Thyroid gland (tissue), 4 donors: ENCODE results near the gene WWTR1. TPM values are rescaled to one million over a fixed set of nuclear protein-coding genes. Genes with fewer than 3 reads are reported as not detected.

ENCODE experiments used
- DNase-seq, 2 donors: peaks; one replicate each; pipeline ENCODE4 v3.0.0-alpha.2; 2019
- H3K27ac ChIP-seq, 3 donors: fragments of 200-600 bp; sonication (generic); 1 replicate in 2 of 3; 2 replicates in 1 of 3; pipeline ENCODE4 v1.5.1; 2016 to 2019; ENCODE audit warnings: mild to moderate bottlenecking in 1 of 3, moderate library complexity in 1 of 3
- H3K27me3 ChIP-seq: fragments of 200-600 bp; sonication (generic); one replicate; pipeline ENCODE4 v1.5.1; 2019
- H3K36me3 ChIP-seq, 2 donors: fragments of 200-600 bp; sonication (generic); one replicate each; pipeline ENCODE4 v1.5.1; 2016 to 2019
- H3K4me1 ChIP-seq, 2 donors: fragments of 200-600 bp; sonication (generic); one replicate each; pipeline ENCODE4 v1.5.1; 2017 to 2019
- H3K4me3 ChIP-seq, 3 donors: fragments of 200-600 bp; sonication (generic); replicated peaks in 1 of 3; 1 replicate in 2 of 3; 2 replicates in 1 of 3; pipeline ENCODE4 v1.5.1; 2016; ENCODE audit warnings: mild to moderate bottlenecking in 1 of 3
- H3K9me3 ChIP-seq: fragments of 200-600 bp; sonication (generic); one replicate; pipeline ENCODE4 v1.5.1; 2017
- POLR2A ChIP-seq, 2 donors: fragments of 450-650 bp; IDR thresholded peaks; one replicate each; pipeline ENCODE4 v1.6.1; 2017; ENCODE audit warnings: antibody characterized with exemption in 2 of 2, mild to moderate bottlenecking in 2 of 2, moderate library complexity in 1 of 2
- WGBS, 2 donors: methylation state at CpG; one replicate each; pipeline ENCODE4 v1.1.5; 2017; 5-methylcytosine and 5-hydroxymethylcytosine counted together
- intact Hi-C: fragments of 100-400 bp; cut with DNase I; formaldehyde crosslinking; loops from one replicate; pipeline ENCODE4 v1.15.1; 2023
- total RNA-seq, 4 donors: library from RNA; depleted of rRNA; stranded (reverse); fragments of >200 nt; gene quantifications; one replicate each; pipeline ENCODE4 v1.2.3, GENCODE V29; 2016
- TF ChIP-seq, protein P1 (sequence below), 6 experiments: fragments of 200-600 bp in 3 of 6; fragments of 450-650 bp in 3 of 6; sonication (generic) in 3 of 6; IDR thresholded peaks; one replicate each; pipeline ENCODE4 v1.5.1; 2016 to 2019; ENCODE audit warnings: antibody characterized with exemption in 6 of 6, mild to moderate bottlenecking in 2 of 6, inconsistent platforms in 1 of 6, moderate library complexity in 1 of 6

The WWTR1 gene
- total RNA-seq, 4 donors from 2014 or later = 56.7 to 87.6 (median 78.5) TPM

DNA sequence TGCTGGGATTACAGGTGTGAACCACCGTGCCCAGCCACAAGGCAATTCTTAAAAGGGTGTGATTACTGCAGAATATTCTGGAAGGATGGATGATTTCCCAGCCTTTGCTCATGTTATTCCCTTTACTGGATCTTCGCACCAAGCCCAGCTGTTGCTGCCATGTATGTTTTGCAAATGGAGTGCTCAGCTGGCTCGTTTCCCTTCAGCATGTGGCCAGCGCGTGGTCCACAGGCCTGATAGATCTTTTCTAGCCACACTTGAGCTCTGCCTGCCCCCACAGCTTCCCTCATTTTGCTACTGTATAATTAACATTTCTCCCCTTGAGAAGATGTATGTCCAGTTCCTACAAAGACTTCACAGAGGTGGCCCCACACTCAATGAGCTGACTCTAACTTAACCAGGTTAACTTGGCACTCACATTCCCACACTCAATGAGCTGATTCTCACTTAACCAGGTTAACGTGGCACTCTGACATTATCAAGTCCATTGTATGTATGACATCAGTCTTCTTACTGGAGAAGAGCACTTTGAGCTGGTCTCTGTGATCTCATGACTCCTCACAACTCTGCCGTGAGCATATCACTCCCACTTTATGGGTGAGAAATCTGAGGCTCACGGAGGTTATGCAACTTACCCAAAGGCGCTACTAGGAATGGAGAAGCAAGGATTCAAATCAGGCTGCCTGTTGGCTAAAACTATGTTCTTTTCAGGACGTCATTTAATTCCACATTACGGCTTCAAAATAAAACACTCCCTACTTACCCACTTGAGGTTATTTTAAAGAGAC lies 134.1 kb downstream of the WWTR1 start:
- Histone ChIP-seq H3K4me1 (peaks cover 10 to 17% of the 10 kb centered on the region in 2 donors), H3K36me3 (peaks cover 0 to 14% of the 10 kb centered on the region in 2 donors), H3K27ac (no peak overlapping the region), H3K27me3 (no peaks in the 10 kb centered on the region), H3K9me3 (no peaks in the 10 kb centered on the region), H3K4me3 (no peak overlapping the region)
- intact Hi-C loops = no loop called here
- 90 to 91% methylated on average over 11 of the region's 11 CpGs for WGBS, 2 donors
- DNase-seq = no peak
- TF ChIP-seq, protein P1, sequence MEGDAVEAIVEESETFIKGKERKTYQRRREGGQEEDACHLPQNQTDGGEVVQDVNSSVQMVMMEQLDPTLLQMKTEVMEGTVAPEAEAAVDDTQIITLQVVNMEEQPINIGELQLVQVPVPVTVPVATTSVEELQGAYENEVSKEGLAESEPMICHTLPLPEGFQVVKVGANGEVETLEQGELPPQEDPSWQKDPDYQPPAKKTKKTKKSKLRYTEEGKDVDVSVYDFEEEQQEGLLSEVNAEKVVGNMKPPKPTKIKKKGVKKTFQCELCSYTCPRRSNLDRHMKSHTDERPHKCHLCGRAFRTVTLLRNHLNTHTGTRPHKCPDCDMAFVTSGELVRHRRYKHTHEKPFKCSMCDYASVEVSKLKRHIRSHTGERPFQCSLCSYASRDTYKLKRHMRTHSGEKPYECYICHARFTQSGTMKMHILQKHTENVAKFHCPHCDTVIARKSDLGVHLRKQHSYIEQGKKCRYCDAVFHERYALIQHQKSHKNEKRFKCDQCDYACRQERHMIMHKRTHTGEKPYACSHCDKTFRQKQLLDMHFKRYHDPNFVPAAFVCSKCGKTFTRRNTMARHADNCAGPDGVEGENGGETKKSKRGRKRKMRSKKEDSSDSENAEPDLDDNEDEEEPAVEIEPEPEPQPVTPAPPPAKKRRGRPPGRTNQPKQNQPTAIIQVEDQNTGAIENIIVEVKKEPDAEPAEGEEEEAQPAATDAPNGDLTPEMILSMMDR (IDR thresholded peaks at IDR 0.05) = no peak
- TF ChIP-seq POLR2A (IDR thresholded peaks at IDR 0.05) = no peak

DNA sequence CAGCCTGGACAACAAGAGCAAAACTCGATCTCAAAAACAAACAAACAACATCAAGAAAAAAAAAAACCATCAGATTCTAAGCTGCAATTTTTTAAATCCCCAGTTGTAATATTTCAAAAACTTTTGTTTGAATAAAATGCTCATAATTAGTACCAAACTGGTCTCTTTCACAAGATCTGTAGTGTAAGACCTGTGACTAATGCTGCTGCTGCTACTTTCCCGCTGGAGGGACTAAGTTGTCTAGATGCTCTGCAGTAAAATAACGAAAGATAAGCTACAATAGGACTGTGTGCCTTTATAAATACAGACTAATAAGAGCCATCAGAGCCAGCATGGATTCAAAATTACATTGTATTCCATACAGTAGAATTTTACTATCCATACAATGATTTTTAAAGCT lies 137.9 kb downstream of the WWTR1 start:
- TF ChIP-seq POLR2A (IDR thresholded peaks at IDR 0.05) = no peak
- TF ChIP-seq, protein P1 (IDR thresholded peaks at IDR 0.05) = no peak
- Histone ChIP-seq H3K9me3 (no peaks in the 10 kb centered on the region), H3K4me1 (peaks cover 0 to 4% of the 10 kb centered on the region in 2 donors), H3K36me3 (peaks cover 0 to 13% of the 10 kb centered on the region in 2 donors), H3K27ac (no peak overlapping the region), H3K27me3 (no peaks in the 10 kb centered on the region), H3K4me3 (no peak overlapping the region)
- no peak for DNase-seq
- WGBS, 2 donors = 93 to 95% methylated on average over 3 of the region's 3 CpGs
- intact Hi-C loops = no loop called here

DNA sequence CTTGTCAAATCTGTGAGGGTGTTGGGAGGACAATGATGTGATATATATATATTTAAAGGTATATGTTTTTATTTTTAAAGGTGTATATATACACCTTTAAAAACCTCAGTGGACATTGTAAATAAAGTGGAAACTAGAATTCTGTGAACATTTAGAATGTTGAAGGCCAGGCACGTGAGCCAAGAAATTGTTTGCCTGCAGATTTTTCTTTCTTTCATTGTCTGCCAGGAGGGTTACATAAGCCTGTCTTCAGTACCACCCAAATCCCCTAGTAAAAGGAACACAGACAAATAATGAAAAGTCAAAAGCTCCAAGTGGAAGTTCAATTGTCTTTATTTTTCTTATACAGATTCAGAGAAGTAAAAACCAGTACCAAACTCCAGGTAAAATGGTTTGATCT lies 140.9 kb downstream of the WWTR1 start:
- Histone ChIP-seq H3K4me3 (no peak overlapping the region), H3K27ac (no peak overlapping the region), H3K4me1 (peaks cover under 1 to 8% of the 10 kb centered on the region in 2 donors), H3K27me3 (no peaks in the 10 kb centered on the region), H3K36me3 (peaks cover 0 to 8% of the 10 kb centered on the region in 2 donors), H3K9me3 (no peaks in the 10 kb centered on the region)
- DNase-seq = no peak
- intact Hi-C loops = no loop called here
- 51 to 77% methylated on average over 1 of the region's 1 CpG for WGBS, 2 donors
- no peak for TF ChIP-seq POLR2A (IDR thresholded peaks at IDR 0.05)
- TF ChIP-seq, protein P1 (IDR thresholded peaks at IDR 0.05) = no peak

DNA sequence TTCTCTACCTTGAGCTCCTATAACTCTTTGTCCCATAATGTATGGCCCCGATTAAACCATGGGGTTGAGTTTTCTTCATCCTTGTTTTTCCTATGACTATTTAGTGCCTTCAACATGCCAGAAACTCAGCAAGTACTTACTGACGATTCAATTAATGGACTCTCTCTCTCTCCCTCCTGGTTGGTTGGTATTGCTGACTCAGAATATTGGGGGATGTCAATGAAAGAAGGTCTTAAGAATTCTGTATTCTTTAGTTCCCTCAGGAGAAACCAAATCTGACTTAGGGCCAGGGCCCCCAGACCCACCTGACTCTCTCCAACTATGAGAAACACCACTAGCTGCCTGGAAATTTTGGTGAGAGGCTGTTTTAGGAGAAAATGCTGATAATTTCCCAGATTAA lies 142.6 kb downstream of the WWTR1 start:
- Histone ChIP-seq H3K27me3 (no peaks in the 10 kb centered on the region), H3K36me3 (peaks cover 0 to 3% of the 10 kb centered on the region in 2 donors), H3K4me1 (peaks cover 13 to 23% of the 10 kb centered on the region in 2 donors), H3K4me3 (no peak overlapping the region), H3K27ac (no peak overlapping the region), H3K9me3 (no peaks in the 10 kb centered on the region)
- WGBS, 2 donors = 90 to 97% methylated on average over 2 of the region's 2 CpGs
- no peak for TF ChIP-seq POLR2A (IDR thresholded peaks at IDR 0.05)
- TF ChIP-seq, protein P1 (IDR thresholded peaks at IDR 0.05) = no peak
- DNase-seq = no peak
- intact Hi-C loops = no loop called here

DNA sequence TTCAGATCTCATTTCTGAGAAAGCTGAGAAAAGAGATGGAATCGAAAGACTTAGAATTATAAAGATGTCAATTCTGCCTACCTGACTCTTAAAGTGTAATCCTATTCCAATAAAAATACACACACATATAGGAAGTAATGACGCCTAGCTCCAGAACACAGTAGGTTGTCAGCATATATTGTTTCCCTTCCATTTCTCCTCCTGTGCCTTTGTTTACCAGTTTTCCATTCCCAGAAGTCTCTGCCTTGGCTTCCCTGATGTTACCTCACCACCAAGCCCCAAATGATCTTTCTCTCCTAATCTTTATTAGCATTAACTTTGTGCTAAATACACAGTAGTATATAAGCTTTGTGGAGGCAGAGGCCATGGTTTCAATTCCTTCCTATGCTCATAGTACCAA lies 143.4 kb downstream of the WWTR1 start:
- peaks cover 18 to 31% of the 10 kb centered on the region in 2 donors for H3K4me1 ChIP-seq
- no peaks in the 10 kb centered on the region for H3K9me3 ChIP-seq
- TF ChIP-seq POLR2A (IDR thresholded peaks at IDR 0.05) = no peak
- TF ChIP-seq, protein P1 (IDR thresholded peaks at IDR 0.05) = no peak
- intact Hi-C loops = loop anchor here (5.0 kb wide), 1 partner anchor 203 kb away; no protein-coding TSS in a partner anchor
- H3K27ac ChIP-seq = no peak overlapping the region
- H3K27me3 ChIP-seq = no peaks in the 10 kb centered on the region
- WGBS, 2 donors = 91% methylated on average over 2 of the region's 2 CpGs
- H3K4me3 ChIP-seq = no peak overlapping the region
- no peak for DNase-seq
- no peaks in the 10 kb centered on the region for H3K36me3 ChIP-seq
